HepG2 (cell line): ENCODE measurements around the gene ZNF155. TPM values are rescaled to one million over a fixed set of nuclear protein-coding genes. Genes with fewer than 3 reads are reported as not detected.

Source experiments
- CBFB ChIP-seq: sonication (generic); formaldehyde crosslinking; IDR thresholded peaks from 2 replicates; pipeline ENCODE4 v1.4.0; 2020; ENCODE audit warnings: missing genetic modification reagents
- CEBPZ ChIP-seq: IDR thresholded peaks from 2 replicates; pipeline ENCODE4 v1.6.1; 2012; ENCODE audit warnings: low read length, improper control_type of control experiment
- E2F1 ChIP-seq: sonication (generic); formaldehyde crosslinking; IDR thresholded peaks from 2 replicates; pipeline ENCODE4 v1.5.0; 2020; ENCODE audit warnings: missing genetic modification reagents
- ELF1 ChIP-seq: sonication (generic); formaldehyde crosslinking; IDR thresholded peaks from 2 replicates; pipeline ENCODE4 v1.4.0; 2020; ENCODE audit warnings: missing genetic modification reagents
- ELF3 ChIP-seq: IDR thresholded peaks from 2 replicates; pipeline ENCODE4 v1.6.1; 2016; ENCODE audit warnings: missing genetic modification reagents, missing compliant biosample characterization
- GFI1 ChIP-seq: sonication (generic); formaldehyde crosslinking; IDR thresholded peaks from 2 replicates; pipeline ENCODE4 v1.5.0; 2020; ENCODE audit warnings: missing genetic modification reagents, mild to moderate bottlenecking, borderline replicate concordance
- GRHL1 ChIP-seq: sonication (generic); formaldehyde crosslinking; conservative IDR thresholded peaks from 2 replicates; pipeline ENCODE4 v1.8.0; 2022; ENCODE audit warnings: missing genetic modification reagents
- KDM1A ChIP-seq: IDR thresholded peaks from 2 replicates; pipeline ENCODE4 v1.6.1; 2016; ENCODE audit warnings: missing compliant biosample characterization
- MED1 ChIP-seq: sonication (generic); formaldehyde crosslinking; IDR thresholded peaks from 2 replicates; pipeline ENCODE4 v1.4.0; 2020; ENCODE audit warnings: missing genetic modification reagents
- NCOA1 ChIP-seq: sonication (generic); formaldehyde crosslinking; IDR thresholded peaks from 2 replicates; pipeline ENCODE4 v1.9.0; 2021; ENCODE audit warnings: missing genetic modification reagents
- PBX3 ChIP-seq: sonication (generic); formaldehyde crosslinking; IDR thresholded peaks from 2 replicates; pipeline ENCODE4 v1.8.1; 2023; ENCODE audit warnings: missing genetic modification reagents, inconsistent platforms, borderline replicate concordance
- SMAD9 ChIP-seq: sonication (generic); formaldehyde crosslinking; IDR thresholded peaks from 2 replicates; pipeline ENCODE4 v1.5.1; 2020; ENCODE audit warnings: mild to moderate bottlenecking, missing genetic modification reagents
- SOX5 ChIP-seq: IDR thresholded peaks from 2 replicates; pipeline ENCODE4 v1.6.1; 2016; ENCODE audit warnings: borderline replicate concordance
- U2AF2 ChIP-seq: fragments of 200-400 bp; formaldehyde crosslinking; IDR thresholded peaks from 2 replicates; pipeline ENCODE4 v1.6.1; 2017; ENCODE audit warnings: low read depth, mild to moderate bottlenecking, low read length
- ZBTB1 ChIP-seq: sonication (generic); formaldehyde crosslinking; IDR thresholded peaks from 2 replicates; pipeline ENCODE4 v1.4.0; 2020; ENCODE audit warnings: missing genetic modification reagents, borderline replicate concordance
- ZBTB39 ChIP-seq: sonication (generic); formaldehyde crosslinking; IDR thresholded peaks from 2 replicates; pipeline ENCODE4 v1.5.0; 2020; ENCODE audit warnings: missing genetic modification reagents
- ZFP90 ChIP-seq: sonication (generic); formaldehyde crosslinking; IDR thresholded peaks from 2 replicates; pipeline ENCODE4 v1.8.0; 2022; ENCODE audit warnings: missing genetic modification reagents, mild to moderate bottlenecking, inconsistent platforms, borderline replicate concordance
- ZNF335 ChIP-seq: sonication (generic); formaldehyde crosslinking; IDR thresholded peaks from 2 replicates; pipeline ENCODE4 v1.4.0; 2020; ENCODE audit warnings: missing genetic modification reagents
- ZNF629 ChIP-seq: sonication (generic); formaldehyde crosslinking; conservative IDR thresholded peaks from 2 replicates; pipeline ENCODE4 v1.5.0; 2020; ENCODE audit warnings: missing genetic modification reagents
- ZNF782 ChIP-seq: sonication (generic); formaldehyde crosslinking; IDR thresholded peaks from 2 replicates; pipeline ENCODE4 v1.4.0; 2020; ENCODE audit warnings: missing genetic modification reagents, mild to moderate bottlenecking, borderline replicate concordance
- ZNF839 ChIP-seq: sonication (generic); formaldehyde crosslinking; IDR thresholded peaks from 2 replicates; pipeline ENCODE4 v1.4.0; 2020; ENCODE audit warnings: missing genetic modification reagents, mild to moderate bottlenecking, borderline replicate concordance
- polyA plus RNA-seq, 8 experiments: library from polyadenylated mRNA; depleted of rRNA in 3 of 8; stranded (reverse) in 7 of 8; unstranded in 1 of 8; fragments of >200 nt; fragmentation: Illumina TruSeq in 4 of 8; extraction: Trizol in 4 of 8; gene quantifications; 2 replicates each; pipeline versions ENCODE4 v1.2.1 to v1.2.3, GENCODE V29; 2011 to 2016; ENCODE audit warnings: low read depth in 4 of 8, missing spikeins in 1 of 8, mixed read lengths in 1 of 8; ENCODE audit not compliant: insufficient read depth in 1 of 8
- total RNA-seq, 5 experiments: library from RNA; depleted of rRNA; stranded (reverse); fragments of >200 nt; fragmentation: Illumina TruSeq; extraction: Trizol; gene quantifications; 2 replicates each; pipeline ENCODE4 v1.2.3, GENCODE V29; 2016; ENCODE audit warnings: low read depth in 1 of 5

Gene ZNF155
- total and polyA plus RNA-seq, 2 of the 13 experiments (the other 11 are each of a cell fraction or from before 2014, with no cell fraction given) = 2.5 to 3.6 TPM

GRCh38 chr19:43950834-43951645 is 32.9 kb upstream of the ZNF155 start, which contains the start of gene ZNF221 (continued):
- TF ChIP-seq GRHL1 (CRISPR knock-in tag) (no peak), ZBTB1 (no peak), ELF3 (CRISPR knock-in tag) (peak; percentile 67), ZNF782 (CRISPR knock-in tag) (no peak), KDM1A (CRISPR knock-in tag) (no peak), ZNF629 (no peak), NCOA1 (no peak), SOX5 (no peak), ELF1 (CRISPR knock-in tag) (peak; percentile 95), SMAD9 (CRISPR knock-in tag) (no peak), GFI1 (CRISPR knock-in tag) (no peak), E2F1 (CRISPR knock-in tag) (no peak), ZNF839 (CRISPR knock-in tag) (no peak), CEBPZ (no peak), CBFB (CRISPR knock-in tag) (peak; percentile 27; the same call in 1 of the 2 replicates), U2AF2 (no peak), ZBTB39 (CRISPR knock-in tag) (no peak), PBX3 (CRISPR knock-in tag) (no peak), MED1 (CRISPR knock-in tag) (peak; percentile 55), ZFP90 (CRISPR knock-in tag) (no peak), ZNF335 (peak; percentile 88; the same call in 1 of the 2 replicates)
